Loucy (cell line): ENCODE results near the gene CTH.

ENCODE experiments used
- H2AFZ ChIP-seq: fragments of 200-600 bp; sonication (generic); 2 replicates; pipeline ENCODE4 v1.6.0; 2016; ENCODE audit warnings: antibody characterized with exemption, mild to moderate bottlenecking, low read length, moderate library complexity
- H3F3A ChIP-seq: fragments of 200-600 bp; 2 replicates; pipeline ENCODE4 v1.6.0; 2016; ENCODE audit warnings: antibody characterized with exemption, low read depth, mild to moderate bottlenecking
- H3K27me3 ChIP-seq: fragments of 200-600 bp; sonication (generic); 2 replicates; pipeline ENCODE4 v1.6.1; 2014; ENCODE audit warnings: low read length, mild to moderate bottlenecking; ENCODE audit not compliant: insufficient read depth, poor library complexity, severe bottlenecking
- H3K36me3 ChIP-seq: fragments of 200-600 bp; sonication (generic); 2 replicates; pipeline ENCODE4 v1.6.1; 2016; ENCODE audit warnings: low read length; ENCODE audit not compliant: insufficient read depth
- H3K4me1 ChIP-seq: fragments of 200-600 bp; sonication (generic); 2 replicates; pipeline ENCODE4 v1.5.1; 2014; ENCODE audit warnings: low read length, mild to moderate bottlenecking; ENCODE audit not compliant: insufficient read depth, poor library complexity, severe bottlenecking
- H3K4me2 ChIP-seq: fragments of 200-600 bp; sonication (generic); 2 replicates; pipeline ENCODE4 v1.6.0; 2014; ENCODE audit warnings: antibody characterized with exemption, low read length, low read depth, mild to moderate bottlenecking; ENCODE audit not compliant: poor library complexity, severe bottlenecking
- H3K4me3 ChIP-seq: fragments of 200-600 bp; sonication (generic); 2 replicates; pipeline ENCODE4 v1.5.1; 2014; ENCODE audit warnings: low read length, mild to moderate bottlenecking, mixed read lengths; ENCODE audit not compliant: poor library complexity, severe bottlenecking
- H3K79me2 ChIP-seq: fragments of 200-600 bp; sonication (generic); 2 replicates; pipeline ENCODE4 v1.6.1; 2014; ENCODE audit warnings: low read length; ENCODE audit not compliant: insufficient read depth
- H3K9ac ChIP-seq: fragments of 200-600 bp; sonication (generic); 2 replicates; pipeline ENCODE4 v1.6.0; 2014; ENCODE audit warnings: mild to moderate bottlenecking, low read depth, low read length, moderate library complexity; ENCODE audit not compliant: poor library complexity, severe bottlenecking
- H3K9me2 ChIP-seq: fragments of 200-600 bp; sonication (generic); replicated peaks from 2 replicates; pipeline ENCODE4 v1.6.1; 2016; ENCODE audit warnings: low read depth, low read length, mixed read lengths
- H3K9me3 ChIP-seq: fragments of 200-600 bp; sonication (generic); 2 replicates; pipeline ENCODE4 v1.6.1; 2014; ENCODE audit warnings: mild to moderate bottlenecking, antibody characterized with exemption, low read length, low read depth; ENCODE audit not compliant: insufficient read depth
- H4K20me1 ChIP-seq: fragments of 200-600 bp; sonication (generic); 2 replicates; pipeline ENCODE4 v1.6.0; 2014; ENCODE audit warnings: antibody characterized with exemption, low read length, mild to moderate bottlenecking; ENCODE audit not compliant: insufficient read depth, poor library complexity, severe bottlenecking
- CTCF ChIP-seq: fragments of 200-600 bp; sonication (generic); conservative IDR thresholded peaks from 2 replicates; pipeline ENCODE4 v1.5.1; 2014; ENCODE audit warnings: mild to moderate bottlenecking, antibody characterized with exemption, low read length
- EZH2phosphoT487 ChIP-seq: fragments of 200-600 bp; IDR thresholded peaks from 2 replicates; pipeline ENCODE4 v1.6.1; 2018; ENCODE audit warnings: antibody characterized with exemption, mild to moderate bottlenecking, moderate library complexity, borderline replicate concordance

Gene CTH

GRCh38 chr1:70440642-70441391 is 29.7 kb downstream of the CTH start:
- H3K4me3 ChIP-seq = no peak overlapping the region
- TF ChIP-seq EZH2phosphoT487 (no peak), CTCF (no peak)
- no peaks in the 10 kb centered on the region for H3K9me3 ChIP-seq
- no peak overlapping the region for H3K4me2 ChIP-seq
- peaks cover 11% of the 10 kb centered on the region; the same call in 1 of the 2 replicates for H3K36me3 ChIP-seq
- H3K9ac ChIP-seq = no peak overlapping the region
- no peaks in the 10 kb centered on the region for H4K20me1 ChIP-seq
- peaks cover 6% of the 10 kb centered on the region for H3K4me1 ChIP-seq
- no peaks in the 10 kb centered on the region for H3F3A ChIP-seq
- H3K9me2 ChIP-seq = no peaks in the 10 kb centered on the region
- H3K79me2 ChIP-seq = no peaks in the 10 kb centered on the region
- no peak overlapping the region for H2AFZ ChIP-seq
- H3K27me3 ChIP-seq = no peaks in the 10 kb centered on the region

GRCh38 chr1:70441392-70442035 is 30.4 kb downstream of the CTH start:
- Histone ChIP-seq H3K27me3 (no peaks in the 10 kb centered on the region), H3K9ac (no peak overlapping the region), H3K9me2 (no peaks in the 10 kb centered on the region), H2AFZ (no peak overlapping the region), H3K4me2 (no peak overlapping the region), H3K4me3 (no peak overlapping the region), H3K9me3 (no peaks in the 10 kb centered on the region), H3F3A (no peaks in the 10 kb centered on the region), H3K79me2 (no peaks in the 10 kb centered on the region), H3K4me1 (peaks cover 6% of the 10 kb centered on the region), H3K36me3 (peaks cover 10% of the 10 kb centered on the region; the same call in 1 of the 2 replicates), H4K20me1 (no peaks in the 10 kb centered on the region)
- no peak for TF ChIP-seq CTCF
- no peak for TF ChIP-seq EZH2phosphoT487

- no peaks in the 10 kb centered on the region for H3K4me1 ChIP-seq
- H3F3A ChIP-seq = no peaks in the 10 kb centered on the region
- no peaks in the 10 kb centered on the region for H3K79me2 ChIP-seq
- H3K4me2 ChIP-seq = no peak overlapping the region
- no peak overlapping the region for H2AFZ ChIP-seq
- H3K27me3 ChIP-seq = no peaks in the 10 kb centered on the region
- H3K9ac ChIP-seq = no peak overlapping the region
- no peak overlapping the region for H3K4me3 ChIP-seq
- H3K36me3 ChIP-seq = peaks cover 10% of the 10 kb centered on the region; the same call in 1 of the 2 replicates
- TF ChIP-seq EZH2phosphoT487 (no peak), CTCF (no peak)
- no peaks in the 10 kb centered on the region for H3K9me2 ChIP-seq
- no peaks in the 10 kb centered on the region for H4K20me1 ChIP-seq
- H3K9me3 ChIP-seq = no peaks in the 10 kb centered on the region
Observed at GRCh38 chr1:70442490-70442889, 31.4 kb downstream of the CTH start.
